ENCODE measurements around the gene PDCL2. TPM values are rescaled to one million over a fixed set of nuclear protein-coding genes. Genes with fewer than 3 reads are reported as not detected.

PDCL2 gene
- polyA plus RNA-seq, 3 donors = not detected

DNA sequence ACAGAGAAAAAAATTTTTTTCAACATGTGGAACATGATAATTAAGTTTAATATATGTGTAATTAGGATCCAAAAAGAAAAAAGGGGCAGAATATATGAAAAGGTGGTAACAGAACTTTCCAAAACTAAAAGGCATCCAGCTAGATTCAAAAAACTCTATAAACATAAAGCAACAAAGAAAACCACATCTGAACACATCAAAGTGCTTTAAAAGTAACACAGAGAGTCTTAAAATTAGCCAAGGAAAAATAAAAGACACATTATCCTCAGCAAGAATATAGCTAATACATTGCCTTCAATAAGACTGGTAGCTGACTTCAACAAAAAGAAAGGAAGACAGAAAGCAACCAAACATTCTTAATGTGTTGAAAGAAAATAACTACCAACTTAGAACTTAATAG lies 53.5 kb downstream of the PDCL2 start:
- no peak overlapping the region for H3K4me3 ChIP-seq (replicated peaks in 1 of 3; ENCODE audit: low read depth in 2 of 3, low read length in 3 of 3)
- TF ChIP-seq, protein P1, sequence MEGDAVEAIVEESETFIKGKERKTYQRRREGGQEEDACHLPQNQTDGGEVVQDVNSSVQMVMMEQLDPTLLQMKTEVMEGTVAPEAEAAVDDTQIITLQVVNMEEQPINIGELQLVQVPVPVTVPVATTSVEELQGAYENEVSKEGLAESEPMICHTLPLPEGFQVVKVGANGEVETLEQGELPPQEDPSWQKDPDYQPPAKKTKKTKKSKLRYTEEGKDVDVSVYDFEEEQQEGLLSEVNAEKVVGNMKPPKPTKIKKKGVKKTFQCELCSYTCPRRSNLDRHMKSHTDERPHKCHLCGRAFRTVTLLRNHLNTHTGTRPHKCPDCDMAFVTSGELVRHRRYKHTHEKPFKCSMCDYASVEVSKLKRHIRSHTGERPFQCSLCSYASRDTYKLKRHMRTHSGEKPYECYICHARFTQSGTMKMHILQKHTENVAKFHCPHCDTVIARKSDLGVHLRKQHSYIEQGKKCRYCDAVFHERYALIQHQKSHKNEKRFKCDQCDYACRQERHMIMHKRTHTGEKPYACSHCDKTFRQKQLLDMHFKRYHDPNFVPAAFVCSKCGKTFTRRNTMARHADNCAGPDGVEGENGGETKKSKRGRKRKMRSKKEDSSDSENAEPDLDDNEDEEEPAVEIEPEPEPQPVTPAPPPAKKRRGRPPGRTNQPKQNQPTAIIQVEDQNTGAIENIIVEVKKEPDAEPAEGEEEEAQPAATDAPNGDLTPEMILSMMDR (IDR thresholded peaks at IDR 0.05) = no peak
- H3K9me3 Mint-ChIP-seq = peaks cover 3 to 8% (median 5%) of the 10 kb centered on the region in 7 donors
- no peak overlapping the region for H3K27ac ChIP-seq (ENCODE audit: low read depth in 1 of 2, low read length in 2 of 2)
- H3K36me3 ChIP-seq (replicated peaks in 1 of 2; ENCODE audit: control insufficient read depth in 1 of 2, insufficient read depth in 2 of 2, low read length in 2 of 2) = peaks cover 0 to 5% of the 10 kb centered on the region in 2 donors
- DNase-seq = no peak
- no peaks in the 10 kb centered on the region for H3K9me3 ChIP-seq (replicated peaks in 1 of 2; ENCODE audit: control insufficient read depth in 1 of 2, insufficient read depth in 1 of 2, low read length in 2 of 2)
- H2AFZ ChIP-seq (ENCODE audit: insufficient read depth, low read depth, low read length, poor library complexity, severe bottlenecking) = no peak overlapping the region
- H3K4me3 Mint-ChIP-seq = no peak overlapping the region
- H3K4me1 ChIP-seq (ENCODE audit: control insufficient read depth in 1 of 2, insufficient read depth in 2 of 2, low read length in 2 of 2) = no peaks in the 10 kb centered on the region
- no peak overlapping the region for H3K27ac Mint-ChIP-seq
- no peak overlapping the region for H3K4me2 ChIP-seq (replicated peaks; ENCODE audit: extremely low read depth, low read length, poor library complexity, severe bottlenecking)
- no peak overlapping the region for H3K9ac ChIP-seq (ENCODE audit: insufficient read depth, low read length, poor library complexity, severe bottlenecking)
- no peaks in the 10 kb centered on the region for H3K27me3 Mint-ChIP-seq (ENCODE audit: low read depth in 3 of 3)
- peaks cover 66% of the 10 kb centered on the region for H3K79me2 ChIP-seq (ENCODE audit: insufficient read depth, low read length)
- intact Hi-C loops (cut with micrococcal nuclease) = no loop called here
- no peaks in the 10 kb centered on the region for H3K27me3 ChIP-seq (ENCODE audit: control insufficient read depth in 2 of 2, insufficient read depth in 2 of 2, low read length in 2 of 2)
- peaks cover 6 to 19% of the 10 kb centered on the region in 2 donors for H3K36me3 Mint-ChIP-seq
- peaks cover 19% of the 10 kb centered on the region for H4K20me1 ChIP-seq (ENCODE audit: insufficient read depth, low read length)
- no peaks in the 10 kb centered on the region for H3K4me1 Mint-ChIP-seq

DNA sequence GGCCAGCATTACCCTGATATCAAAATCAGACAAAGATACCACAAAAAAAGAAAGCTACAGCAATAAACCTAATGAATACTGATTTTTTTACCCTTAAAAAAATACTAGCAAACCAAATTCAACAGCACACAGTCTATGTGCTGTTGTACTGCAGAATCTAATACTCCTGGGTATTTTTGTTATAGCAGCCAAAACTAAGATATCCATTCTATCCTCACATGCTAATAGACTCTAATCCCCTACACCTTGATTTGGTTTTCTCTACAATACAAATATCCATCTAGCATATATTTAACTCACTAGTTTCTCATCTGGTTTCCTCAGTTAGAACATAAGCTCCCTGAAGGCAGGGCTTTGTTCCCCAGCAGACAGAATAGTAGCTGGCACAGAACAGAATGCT lies 57.7 kb downstream of the PDCL2 start:
- H3K36me3 Mint-ChIP-seq = peaks cover 6 to 27% of the 10 kb centered on the region in 2 donors
- intact Hi-C loops (cut with micrococcal nuclease) = no loop called here

More for the DNA sequence above, 57.7 kb downstream of the PDCL2 start:
- Histone ChIP-seq H3K27me3 (ENCODE audit: control insufficient read depth in 2 of 2, insufficient read depth in 2 of 2, low read length in 2 of 2) (no peaks in the 10 kb centered on the region), H3K9ac (ENCODE audit: insufficient read depth, low read length, poor library complexity, severe bottlenecking) (no peak overlapping the region), H3K4me1 (ENCODE audit: control insufficient read depth in 1 of 2, insufficient read depth in 2 of 2, low read length in 2 of 2) (peaks cover 0 to 2% of the 10 kb centered on the region in 2 donors), H3K79me2 (ENCODE audit: insufficient read depth, low read length) (peaks cover 62% of the 10 kb centered on the region), H3K9me3 (replicated peaks in 1 of 2; ENCODE audit: control insufficient read depth in 1 of 2, insufficient read depth in 1 of 2, low read length in 2 of 2) (no peaks in the 10 kb centered on the region), H2AFZ (ENCODE audit: insufficient read depth, low read depth, low read length, poor library complexity, severe bottlenecking) (no peak overlapping the region), H3K27ac (ENCODE audit: low read depth in 1 of 2, low read length in 2 of 2) (no peak overlapping the region), H4K20me1 (ENCODE audit: insufficient read depth, low read length) (peaks cover 34% of the 10 kb centered on the region), H3K4me2 (replicated peaks; ENCODE audit: extremely low read depth, low read length, poor library complexity, severe bottlenecking) (no peak overlapping the region), H3K4me3 (replicated peaks in 1 of 3; ENCODE audit: low read depth in 2 of 3, low read length in 3 of 3) (no peak overlapping the region), H3K36me3 (replicated peaks in 1 of 2; ENCODE audit: control insufficient read depth in 1 of 2, insufficient read depth in 2 of 2, low read length in 2 of 2) (no peaks in the 10 kb centered on the region)
- no peak overlapping the region for H3K4me3 Mint-ChIP-seq
- peaks cover 4 to 16% (median 8%) of the 10 kb centered on the region in 7 donors for H3K9me3 Mint-ChIP-seq
- H3K27ac Mint-ChIP-seq = no peak overlapping the region
- no peak for DNase-seq
- no peaks in the 10 kb centered on the region for H3K27me3 Mint-ChIP-seq (ENCODE audit: low read depth in 3 of 3)
- H3K4me1 Mint-ChIP-seq = peaks cover 8% of the 10 kb centered on the region
- TF ChIP-seq, protein P1 (IDR thresholded peaks at IDR 0.05) = no peak

All from CD14-positive monocyte (primary cell).